A549 (cell line): ENCODE data around the gene ASB14. TPM values are rescaled to one million over a fixed set of nuclear protein-coding genes. Genes with fewer than 3 reads are reported as not detected.

ENCODE experiments used
- ATAC-seq, 2 experiments: fragments of 200-7000 bp in 1 of 2; fragments of >200 bp in 1 of 2; cut with Nextera tagmentation in 1 of 2; cut with Tn5 transposase in 1 of 2; 3 replicates each; pipeline versions ENCODE4 v1.8.0 to v1.9.1; 2018 to 2020; ENCODE audit warnings: mild to moderate bottlenecking in 1 of 2, moderate library complexity in 1 of 2
- CTCF ChIA-PET: fragments of 300-600 bp; sonication (Branson Sonifier 250); formaldehyde crosslinking; extraction: SDS; loops from one replicate; lab custom pipeline; 2021; ENCODE audit warnings: antibody characterized with exemption, inconsistent platforms; lab: Yijun Ruan, JAX
- POLR2A ChIA-PET: fragments of 350-600 bp; formaldehyde crosslinking; extraction: SDS; loops from one replicate; lab custom pipeline; 2021; ENCODE audit warnings: antibody characterized with exemption, inconsistent platforms; lab: Yijun Ruan, JAX
- DNase-seq, 2 experiments: peaks; one replicate each; pipeline versions ENCODE4 v3.0.0 to v3.0.0-alpha.2; 2011 to 2016; ENCODE audit warnings: low read depth in 1 of 2, low spot score in 1 of 2
- FAIRE-seq: peaks from 2 replicates; lab custom pipeline; 2011; peaks lifted over from hg19 to GRCh38; lab: Jason Lieb, UNC
- H3K27ac ChIP-seq, 2 experiments: fragments of >200 bp; sonication (Bioruptor Twin); formaldehyde crosslinking; 3 replicates each; pipeline ENCODE4 v1.5.1; 2016 to 2017
- H3K4me1 ChIP-seq: fragments of >200 bp; sonication (Bioruptor Twin); formaldehyde crosslinking; 3 replicates; pipeline ENCODE4 v1.6.1; 2016
- H3K4me2 ChIP-seq: fragments of >200 bp; sonication (Bioruptor Twin); formaldehyde crosslinking; 3 replicates; pipeline ENCODE4 v1.6.1; 2016
- H3K4me3 ChIP-seq: fragments of >200 bp; sonication (Bioruptor Twin); formaldehyde crosslinking; 3 replicates; pipeline ENCODE4 v1.5.1; 2016
- H3K9me3 ChIP-seq: fragments of >200 bp; sonication (Bioruptor Twin); formaldehyde crosslinking; 3 replicates; pipeline ENCODE4 v1.6.1; 2016
- BHLHE40 ChIP-seq: IDR thresholded peaks from 2 replicates; pipeline ENCODE4 v1.6.1; 2012; ENCODE audit warnings: low read depth, low read length, inconsistent platforms
- CEBPB ChIP-seq, 2 experiments: fragments of >200 bp in 1 of 2; sonication (Bioruptor Twin) in 1 of 2; formaldehyde crosslinking in 1 of 2; IDR thresholded peaks; 2 replicates each; pipeline ENCODE4 v1.6.1; 2012 to 2016
- CTCF ChIP-seq: fragments of >200 bp; sonication (Bioruptor Twin); formaldehyde crosslinking; IDR thresholded peaks from 3 replicates; pipeline ENCODE4 v1.5.1; 2016
- E2F6 ChIP-seq: IDR thresholded peaks from 2 replicates; pipeline ENCODE4 v1.6.1; 2012; ENCODE audit warnings: low read depth, borderline replicate concordance
- EHF ChIP-seq: fragments of 250-450 bp; sonication (Bioruptor Pico); IDR thresholded peaks from 2 replicates; pipeline ENCODE4 v1.5.0; 2020; ENCODE audit warnings: mild to moderate bottlenecking
- EP300 ChIP-seq, 2 experiments: fragments of >200 bp; sonication (Bioruptor Twin); formaldehyde crosslinking; IDR thresholded peaks; 2 replicates in 1 of 2; 3 replicates in 1 of 2; pipeline ENCODE4 v1.6.1; 2016 to 2017
- ESRRA ChIP-seq: fragments of 150-350 bp; IDR thresholded peaks from 2 replicates; pipeline ENCODE4 v1.6.1; 2014; ENCODE audit warnings: mild to moderate bottlenecking, low read length, borderline replicate concordance
- FOSB ChIP-seq: fragments of 250-450 bp; sonication (Bioruptor Pico); IDR thresholded peaks from 2 replicates; pipeline ENCODE4 v1.5.0; 2020; ENCODE audit warnings: mild to moderate bottlenecking, moderate library complexity
- GATA3 ChIP-seq: IDR thresholded peaks from 2 replicates; pipeline ENCODE4 v1.6.1; 2012; ENCODE audit warnings: borderline replicate concordance
- HDAC2 ChIP-seq: fragments of 200-600 bp; sonication (generic); IDR thresholded peaks from 2 replicates; pipeline ENCODE4 v1.6.1; 2016
- HES2 ChIP-seq: fragments of >200 bp; sonication (Bioruptor Twin); formaldehyde crosslinking; IDR thresholded peaks from 2 replicates; pipeline ENCODE4 v1.6.1; 2016
- HEYL ChIP-seq: fragments of 250-450 bp; sonication (Bioruptor Pico); IDR thresholded peaks from 2 replicates; pipeline ENCODE4 v1.8.0; 2021; ENCODE audit warnings: mild to moderate bottlenecking, moderate library complexity
- HMGXB4 ChIP-seq: fragments of 250-450 bp; sonication (Bioruptor Pico); IDR thresholded peaks from 2 replicates; pipeline ENCODE4 v1.5.0; 2021; ENCODE audit warnings: mild to moderate bottlenecking, moderate library complexity, borderline replicate concordance
- HOXA7 ChIP-seq: fragments of 250-450 bp; sonication (Bioruptor Pico); IDR thresholded peaks from 2 replicates; pipeline ENCODE4 v1.5.0; 2020; ENCODE audit warnings: mild to moderate bottlenecking, moderate library complexity
- JUNB ChIP-seq: fragments of >200 bp; sonication (Bioruptor Twin); formaldehyde crosslinking; IDR thresholded peaks from 2 replicates; pipeline ENCODE4 v1.6.1; 2016
- KDM5A ChIP-seq: fragments of 200-600 bp; sonication (generic); IDR thresholded peaks from 2 replicates; pipeline ENCODE4 v1.6.1; 2016; ENCODE audit warnings: antibody characterized with exemption, mild to moderate bottlenecking
- MAZ ChIP-seq: fragments of 150-350 bp; IDR thresholded peaks from 2 replicates; pipeline ENCODE4 v1.6.1; 2014; ENCODE audit warnings: antibody characterized with exemption, low read depth, low read length, borderline replicate concordance
- PBX3 ChIP-seq: IDR thresholded peaks from 2 replicates; pipeline ENCODE4 v1.6.1; 2012
- PHF8 ChIP-seq: fragments of 200-600 bp; sonication (generic); IDR thresholded peaks from 2 replicates; pipeline ENCODE4 v1.6.1; 2016; ENCODE audit warnings: low read depth, mild to moderate bottlenecking, antibody characterized with exemption, moderate library complexity, borderline replicate concordance
- POLR2A ChIP-seq: IDR thresholded peaks from 2 replicates; pipeline ENCODE4 v1.6.1; 2012; ENCODE audit warnings: mild to moderate bottlenecking, low read length
- POLR2AphosphoS2 ChIP-seq: conservative IDR thresholded peaks from 2 replicates; pipeline ENCODE4 v1.6.1; 2012; ENCODE audit warnings: low read length, improper control_type of control experiment, inconsistent platforms
- RARB ChIP-seq: fragments of 250-450 bp; sonication (Bioruptor Pico); IDR thresholded peaks from 2 replicates; pipeline ENCODE4 v1.8.0; 2021; ENCODE audit warnings: mild to moderate bottlenecking, moderate library complexity
- RFX5 ChIP-seq: fragments of 450-650 bp; IDR thresholded peaks from 2 replicates; pipeline ENCODE4 v1.7.1; 2014; ENCODE audit warnings: antibody characterized with exemption, mild to moderate bottlenecking, moderate library complexity
- RNF2 ChIP-seq: fragments of 200-600 bp; sonication (generic); IDR thresholded peaks from 2 replicates; pipeline ENCODE4 v1.6.1; 2016; ENCODE audit warnings: low read depth, mild to moderate bottlenecking, antibody characterized with exemption, moderate library complexity, borderline replicate concordance
- TFCP2L1 ChIP-seq: fragments of 250-450 bp; sonication (Bioruptor Pico); IDR thresholded peaks from 2 replicates; pipeline ENCODE4 v1.5.0; 2021; ENCODE audit warnings: mild to moderate bottlenecking
- TP53 ChIP-seq: fragments of 250-450 bp; sonication (Bioruptor Pico); IDR thresholded peaks from 2 replicates; pipeline ENCODE4 v1.5.0; 2021; ENCODE audit warnings: mild to moderate bottlenecking, moderate library complexity
- ZC3H11A ChIP-seq: fragments of 450-650 bp; IDR thresholded peaks from 2 replicates; pipeline ENCODE4 v1.6.1; 2014; ENCODE audit warnings: antibody characterized with exemption, mild to moderate bottlenecking
- ZFP36 ChIP-seq: fragments of 450-650 bp; IDR thresholded peaks from 2 replicates; pipeline ENCODE4 v1.6.1; 2014; ENCODE audit warnings: borderline replicate concordance; ENCODE audit not compliant: partially characterized antibody
- ZSCAN20 ChIP-seq: fragments of 250-450 bp; sonication (Bioruptor Pico); IDR thresholded peaks from 2 replicates; pipeline ENCODE4 v1.8.0; 2022; ENCODE audit warnings: mild to moderate bottlenecking, moderate library complexity
- whole genome bisulfite sequencing: methylation state at CpG from one replicate; pipeline ENCODE4 v1.1.6; 2017; ENCODE audit errors: missing lambda C conversion rate; 5-methylcytosine and 5-hydroxymethylcytosine counted together
- polyA plus RNA-seq, 4 experiments: library from polyadenylated mRNA; depleted of rRNA in 3 of 4; stranded (reverse); fragments of >200 nt; fragmentation: RNase III in 1 of 4; extraction: RNeasy Plus Mini Kit Qiagen cat#74134 plus additional on column Dnase treatment in 1 of 4; gene quantifications; 2 replicates in 3 of 4; 3 replicates in 1 of 4; pipeline ENCODE4 v1.2.3, GENCODE V29; 2011 to 2017

Gene ASB14
- polyA plus RNA-seq, 2 of the 4 experiments (the other 2 are of a cell fraction), result not detected

- no peak for TF ChIP-seq HES2
Measured at GRCh38 chr3:57287205-57287604, 5.3 kb downstream of the ASB14 start (continued).

GRCh38 chr3:57283334-57283733 is 9.2 kb downstream of the ASB14 start:
- FAIRE-seq, result no peak
- CTCF ChIA-PET, result no interaction called here
- no peak for ATAC-seq

GRCh38 chr3:57281715-57282114 is 10.8 kb downstream of the ASB14 start:
- FAIRE-seq (no peak), DNase-seq (no peak), ATAC-seq (no peak)
- ChIA-PET CTCF (no interaction called here), POLR2A (no interaction called here)
- Histone ChIP-seq H3K27ac (no peak overlapping the region), H3K4me1 (no peaks in the 10 kb centered on the region), H3K9me3 (peaks cover 3% of the 10 kb centered on the region; the same call in 1 of the 3 replicates), H3K4me2 (no peak overlapping the region), H3K4me3 (no peak overlapping the region)
- TF ChIP-seq HMGXB4 (CRISPR knock-in tag), result no peak
- TF ChIP-seq ESRRA, result no peak
- TF ChIP-seq HDAC2, result no peak
- no peak for TF ChIP-seq EHF (CRISPR knock-in tag)
- no peak for TF ChIP-seq RFX5
- no peak for TF ChIP-seq GATA3
- WGBS, result 63% methylated on average over 1 of the region's 1 CpG

More at GRCh38 chr3:57283334-57283733, 9.2 kb downstream of the ASB14 start:
- Histone ChIP-seq H3K4me1 (no peaks in the 10 kb centered on the region), H3K9me3 (peaks cover 3% of the 10 kb centered on the region; the same call in 1 of the 3 replicates), H3K4me2 (no peak overlapping the region)
- POLR2A ChIA-PET, result no interaction called here
- TF ChIP-seq POLR2A (no peak), TP53 (CRISPR knock-in tag) (no peak), ESRRA (no peak), RNF2 (no peak), CEBPB (IDR thresholded peaks at IDR 0.05) (no peak), ZC3H11A (no peak), HEYL (CRISPR knock-in tag) (no peak), FOSB (CRISPR knock-in tag) (no peak), PHF8 (no peak)
- TF ChIP-seq, all 56 proteins: peak for 0
- DNase-seq, result no peak
- Histone ChIP-seq H3K27ac (no peak overlapping the region), H3K4me3 (no peak overlapping the region)
- WGBS, result 84% methylated on average over 4 of the region's 6 CpGs

GRCh38 chr3:57279685-57280084 is 12.8 kb downstream of the ASB14 start:
- FAIRE-seq (no peak), ATAC-seq (no peak), DNase-seq (no peak)
- POLR2A ChIA-PET, result no interaction called here
- H3K4me2 ChIP-seq, result no peak overlapping the region
- 70% methylated on average over 5 of the region's 5 CpGs for WGBS
- H3K4me3 ChIP-seq, result no peak overlapping the region
- CTCF ChIA-PET, result no interaction called here
- no peaks in the 10 kb centered on the region for H3K4me1 ChIP-seq
- no peaks in the 10 kb centered on the region for H3K9me3 ChIP-seq
- no peak overlapping the region for H3K27ac ChIP-seq
- no peak for TF ChIP-seq ZFP36
- TF ChIP-seq HOXA7, result no peak
- TF ChIP-seq RARB (CRISPR knock-in tag), result no peak
- no peak for TF ChIP-seq TFCP2L1
- no peak for TF ChIP-seq E2F6
- no peak for TF ChIP-seq EP300 (IDR thresholded peaks at IDR 0.05)
- no peak for TF ChIP-seq HDAC2
- TF ChIP-seq ZSCAN20 (CRISPR knock-in tag), result no peak
- TF ChIP-seq BHLHE40, result no peak
- no peak for TF ChIP-seq TP53 (CRISPR knock-in tag)
- no peak for TF ChIP-seq RFX5
- TF ChIP-seq MAZ, result no peak
- TF ChIP-seq CTCF, result no peak
- no peak for TF ChIP-seq PBX3
- TF ChIP-seq POLR2AphosphoS2, result no peak
- TF ChIP-seq JUNB, result no peak
- TF ChIP-seq KDM5A, result no peak
